Measurements from ENCODE around the gene PHF12.

The PHF12 gene

DNA sequence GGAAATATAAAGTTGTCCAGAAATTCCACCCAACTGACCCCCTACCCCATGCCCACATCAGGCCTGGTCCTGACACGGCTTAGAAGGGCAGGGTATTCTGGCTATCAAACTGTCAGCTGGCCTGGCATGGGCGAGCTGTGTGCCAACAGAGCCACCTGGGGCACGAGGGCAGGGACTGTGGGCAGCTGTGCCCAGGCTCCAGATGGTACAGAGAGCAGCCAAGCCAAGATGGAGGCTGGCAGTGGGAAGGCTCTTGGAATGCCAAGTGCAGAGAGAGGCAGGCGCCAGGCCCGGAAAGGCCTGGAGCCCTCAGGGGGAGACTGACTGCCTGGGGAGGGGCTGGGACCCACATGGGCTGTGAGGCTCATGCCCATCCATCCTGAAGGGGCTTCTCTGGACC is 24.3 kb upstream of the PHF12 start:
- CTCF ChIA-PET, result interaction anchor here (1.0 to 2.9 kb wide), 2 partner anchors 11 to 142 kb away, joined by 3 to 21 read pairs; no protein-coding TSS in a partner anchor
- POLR2A ChIA-PET, result no interaction called here
- DNase-seq (ENCODE audit: extremely low spot score), result no peak
- TF ChIP-seq, protein P1, sequence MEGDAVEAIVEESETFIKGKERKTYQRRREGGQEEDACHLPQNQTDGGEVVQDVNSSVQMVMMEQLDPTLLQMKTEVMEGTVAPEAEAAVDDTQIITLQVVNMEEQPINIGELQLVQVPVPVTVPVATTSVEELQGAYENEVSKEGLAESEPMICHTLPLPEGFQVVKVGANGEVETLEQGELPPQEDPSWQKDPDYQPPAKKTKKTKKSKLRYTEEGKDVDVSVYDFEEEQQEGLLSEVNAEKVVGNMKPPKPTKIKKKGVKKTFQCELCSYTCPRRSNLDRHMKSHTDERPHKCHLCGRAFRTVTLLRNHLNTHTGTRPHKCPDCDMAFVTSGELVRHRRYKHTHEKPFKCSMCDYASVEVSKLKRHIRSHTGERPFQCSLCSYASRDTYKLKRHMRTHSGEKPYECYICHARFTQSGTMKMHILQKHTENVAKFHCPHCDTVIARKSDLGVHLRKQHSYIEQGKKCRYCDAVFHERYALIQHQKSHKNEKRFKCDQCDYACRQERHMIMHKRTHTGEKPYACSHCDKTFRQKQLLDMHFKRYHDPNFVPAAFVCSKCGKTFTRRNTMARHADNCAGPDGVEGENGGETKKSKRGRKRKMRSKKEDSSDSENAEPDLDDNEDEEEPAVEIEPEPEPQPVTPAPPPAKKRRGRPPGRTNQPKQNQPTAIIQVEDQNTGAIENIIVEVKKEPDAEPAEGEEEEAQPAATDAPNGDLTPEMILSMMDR (IDR thresholded peaks at IDR 0.05; ENCODE audit: control extremely low read depth, extremely low read depth, low read depth, missing control alignments), result no peak

DNA sequence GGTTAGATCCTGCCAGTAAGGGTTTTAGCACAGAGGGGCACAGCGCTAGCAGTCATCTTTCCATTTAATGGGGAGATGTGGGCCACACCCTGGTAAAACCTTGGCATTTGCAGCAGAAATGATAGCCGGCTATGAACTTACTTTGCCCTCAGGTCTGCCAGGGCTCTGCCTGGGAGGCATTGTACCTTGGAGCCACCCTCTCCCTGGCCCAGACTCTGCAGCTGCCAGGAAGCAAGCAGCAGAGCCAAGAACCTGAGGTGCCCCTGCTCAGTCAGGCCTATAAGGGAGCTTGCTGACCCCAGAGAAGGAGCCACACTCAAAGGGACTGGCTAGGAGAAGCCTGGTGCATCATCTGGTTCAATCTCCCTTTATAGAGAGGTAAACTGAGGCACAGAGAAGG is 23.7 kb upstream of the PHF12 start:
- POLR2A ChIA-PET, result no interaction called here
- CTCF ChIA-PET, result interaction anchor here (1.0 to 2.9 kb wide), 2 partner anchors 10 to 142 kb away, joined by 3 to 21 read pairs; no protein-coding TSS in a partner anchor
- TF ChIP-seq, protein P1 (IDR thresholded peaks at IDR 0.05; ENCODE audit: control extremely low read depth, extremely low read depth, low read depth, missing control alignments), result no peak
- DNase-seq (ENCODE audit: extremely low spot score), result no peak

DNA sequence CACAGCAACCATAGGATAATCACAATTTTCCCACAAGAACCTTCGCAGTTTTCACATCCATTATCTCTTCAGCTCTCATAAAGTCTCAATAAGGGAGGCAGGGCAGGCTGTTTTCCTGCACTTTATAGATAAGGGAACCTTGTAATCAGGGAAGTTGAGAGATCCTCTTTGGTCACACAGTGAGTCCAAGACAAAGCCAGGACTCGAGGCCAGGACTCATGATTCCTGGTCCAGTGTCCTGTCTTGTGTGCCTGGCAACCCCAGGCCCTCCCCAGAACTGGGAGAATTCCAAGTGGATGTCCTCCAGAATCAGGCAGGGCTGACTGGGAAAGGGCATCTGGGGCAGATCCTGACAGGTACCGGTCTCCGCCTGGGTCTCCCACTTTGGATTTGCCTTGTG is 23.1 kb upstream of the PHF12 start:
- TF ChIP-seq, protein P1 (IDR thresholded peaks at IDR 0.05; ENCODE audit: control extremely low read depth, extremely low read depth, low read depth, missing control alignments), result no peak
- ChIA-PET CTCF (interaction anchor here (1.4 to 2.9 kb wide), 5 partner anchors 9 to 142 kb away, joined by 5 to 21 read pairs (median 13); no protein-coding TSS in a partner anchor), POLR2A (no interaction called here)
- no peak for DNase-seq (ENCODE audit: extremely low spot score)

DNA sequence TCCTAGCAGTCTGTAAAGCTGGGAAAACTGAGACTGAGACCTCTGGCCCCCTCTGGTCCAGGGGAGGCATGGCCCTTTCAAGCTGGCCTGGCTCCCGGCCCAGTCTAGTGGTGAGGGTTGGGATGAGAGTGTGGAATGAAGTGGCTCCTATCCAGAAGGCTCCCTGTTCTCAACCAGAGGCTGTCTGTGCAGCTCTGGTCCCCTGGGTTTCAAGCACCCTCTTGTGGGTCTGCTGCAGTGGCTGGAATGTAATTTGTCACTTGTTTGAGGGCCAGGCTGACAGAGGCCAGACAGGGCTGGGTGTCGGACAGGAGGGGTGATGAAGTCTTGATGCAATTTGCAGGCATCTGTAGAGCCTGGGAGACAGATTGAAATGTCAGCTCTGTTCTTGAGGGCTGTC is 22.1 kb upstream of the PHF12 start:
- ChIA-PET CTCF (interaction anchor here (1.1 to 2.9 kb wide), 8 partner anchors 8 to 155 kb away, joined by 3 to 21 read pairs (median 9); no protein-coding TSS in a partner anchor), POLR2A (no interaction called here)
- DNase-seq (ENCODE audit: extremely low spot score), result no peak
- TF ChIP-seq, protein P1 (IDR thresholded peaks at IDR 0.05; ENCODE audit: control extremely low read depth, extremely low read depth, low read depth, missing control alignments), result no peak

DNA sequence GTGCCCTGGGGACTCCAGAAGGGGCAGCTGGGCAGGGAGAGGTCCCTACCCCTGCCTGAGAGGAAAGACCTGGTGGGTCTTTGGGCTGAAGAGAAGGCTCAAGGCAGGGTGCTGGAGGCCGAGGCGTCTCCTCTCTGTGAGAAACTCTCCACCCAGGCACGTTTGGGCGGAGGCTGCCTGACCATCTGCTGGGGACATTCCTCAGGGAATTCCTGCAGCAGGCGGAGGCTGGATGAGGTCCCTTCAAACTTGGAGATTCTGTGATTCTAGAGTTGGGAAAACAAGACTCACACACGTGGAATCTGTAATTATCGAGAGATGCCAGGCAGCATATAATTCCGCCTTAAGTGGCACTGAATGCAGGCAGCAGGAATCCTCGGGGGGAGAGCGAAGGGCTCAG is 21.1 kb upstream of the PHF12 start:
- TF ChIP-seq, protein P1 (IDR thresholded peaks at IDR 0.05; ENCODE audit: control extremely low read depth, extremely low read depth, low read depth, missing control alignments), result no peak
- CTCF ChIA-PET, result interaction anchor here (1.1 to 2.7 kb wide), 5 partner anchors 20 to 156 kb away, joined by 3 to 15 read pairs (median 13); no protein-coding TSS in a partner anchor
- POLR2A ChIA-PET, result no interaction called here
- no peak for DNase-seq (ENCODE audit: extremely low spot score)

DNA sequence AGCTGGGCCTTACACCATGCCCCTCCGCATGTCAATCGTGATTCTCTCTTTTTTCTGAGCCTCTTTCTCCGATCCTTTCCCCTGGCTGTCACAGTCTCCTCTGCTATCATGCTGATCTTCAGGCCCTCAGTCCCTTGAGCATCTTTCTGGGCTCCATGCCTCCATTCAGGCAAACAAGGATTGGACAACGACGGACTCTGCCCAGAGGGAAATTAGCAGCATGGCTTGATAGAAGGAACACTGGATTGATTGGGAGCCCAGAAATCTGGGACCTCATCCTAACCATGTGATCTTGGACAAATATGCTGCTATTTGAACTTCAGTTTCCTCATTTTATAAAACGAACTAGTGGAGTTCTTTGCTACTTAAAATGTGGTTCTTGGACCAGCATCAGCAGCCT is 19.6 kb upstream of the PHF12 start:
- POLR2A ChIA-PET, result no interaction called here
- TF ChIP-seq, protein P1 (IDR thresholded peaks at IDR 0.05; ENCODE audit: control extremely low read depth, extremely low read depth, low read depth, missing control alignments), result no peak
- no peak for DNase-seq (ENCODE audit: extremely low spot score)
- CTCF ChIA-PET, result no interaction called here

All from GM10248 (cell line).